Left lung (tissue), 10 donors: ENCODE measurements around the gene MEFV. TPM values are rescaled to one million over a fixed set of nuclear protein-coding genes. Genes with fewer than 3 reads are reported as not detected.

Source experiments
- ATAC-seq: fragments of 200-7000 bp; cut with Tn5 transposase; one replicate; pipeline ENCODE4 v1.9.1; 2020; ENCODE audit warnings: moderate library complexity
- DNase-seq, 4 donors: peaks; one replicate each; pipeline ENCODE4 v3.0.0-alpha.2; 2013 to 2020
- H3K27ac ChIP-seq, 2 donors: fragments of 200-600 bp; sonication (generic) in 1 of 2; one replicate each; pipeline versions ENCODE4 v1.5.0 to v1.8.0; 2020 to 2021
- H3K27me3 ChIP-seq, 2 donors: fragments of 200-600 bp; sonication (generic) in 1 of 2; one replicate each; pipeline versions ENCODE4 v1.5.0 to v1.8.0; 2020 to 2021
- H3K36me3 ChIP-seq, 2 donors: fragments of 200-600 bp; sonication (generic) in 1 of 2; one replicate each; pipeline versions ENCODE4 v1.5.0 to v1.8.0; 2020 to 2021
- H3K4me1 ChIP-seq, 2 donors: fragments of 200-600 bp; one replicate each; pipeline ENCODE4 v1.8.0; 2021
- H3K4me3 ChIP-seq, 2 donors: fragments of 200-600 bp; sonication (generic) in 1 of 2; one replicate each; pipeline versions ENCODE4 v1.5.0 to v1.8.0; 2020 to 2021; ENCODE audit warnings: mild to moderate bottlenecking in 1 of 2
- H3K9me3 ChIP-seq, 2 donors: fragments of 200-600 bp; sonication (generic) in 1 of 2; one replicate each; pipeline versions ENCODE4 v1.5.0 to v1.8.0; 2020 to 2021
- intact Hi-C, 2 donors: fragments of 100-400 bp; cut with DNase I; formaldehyde crosslinking; loops; one replicate each; pipeline versions ENCODE4 v1.11.2 to v1.14.2; 2022
- polyA plus RNA-seq, 6 donors: library from polyadenylated mRNA; unstranded; fragments of 120-200 nt; gene quantifications; one replicate each; pipeline ENCODE4 v1.2.1, GENCODE V29; 2013; ENCODE audit not compliant: insufficient read length in 6 of 6
- total RNA-seq, 2 donors: library from RNA; stranded (reverse); fragmentation: NEBNext Ultra II Directional; extraction: Animal tissue kit (Norgen Biotek cat#: 25700); gene quantifications; one replicate each; pipeline ENCODE4 v1.2.1, GENCODE V29; 2021
- TF ChIP-seq, protein P1 (sequence below), 2 donors: fragments of 200-600 bp; sonication (generic) in 1 of 2; IDR thresholded peaks; one replicate each; pipeline versions ENCODE4 v1.5.0 to v1.8.0; 2021; ENCODE audit warnings: antibody characterized with exemption in 2 of 2
- donor health status: DM: no; HTN: yes; CAD: no.
- donor health status: DM: no; HTN: no; CAD: no.

The MEFV gene
- total and polyA plus RNA-seq, 8 donors, result 0.43 to 21.4 (median 0.72) TPM

GRCh38 chr16:3195975-3196374 lies 60.5 kb downstream of the MEFV start:
- H3K36me3 ChIP-seq, result no peaks in the 10 kb centered on the region
- H3K27me3 ChIP-seq, result peaks cover 54 to 90% of the 10 kb centered on the region in 2 donors

DNA sequence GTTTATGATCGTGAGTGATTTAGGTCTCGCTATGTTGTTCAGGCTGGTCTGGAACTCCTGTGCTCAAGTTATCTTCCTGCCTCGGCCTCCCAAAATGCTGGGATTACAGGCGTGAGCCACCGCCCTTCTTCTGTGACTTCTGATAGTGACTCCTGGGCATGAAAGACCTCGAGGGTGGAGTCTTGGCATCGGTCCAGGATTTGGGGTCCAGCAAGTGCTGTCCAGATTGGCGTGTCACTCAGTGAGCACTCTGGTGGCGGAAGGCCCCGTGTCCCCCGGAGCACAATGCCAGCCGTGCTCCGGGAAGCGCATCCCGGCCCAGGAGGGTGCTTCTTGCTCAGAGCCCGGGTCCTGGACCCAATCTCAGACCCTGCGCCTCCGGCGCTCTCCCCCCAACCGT lies 61.6 kb downstream of the MEFV start:
- H3K9me3 ChIP-seq, result peaks cover 0 to 2% of the 10 kb centered on the region in 2 donors
- ATAC-seq, result no peak
- no peak overlapping the region for H3K27ac ChIP-seq
- intact Hi-C loops, result no loop called here
- H3K4me1 ChIP-seq, result peaks cover under 1% of the 10 kb centered on the region in 2 donors
- no peak overlapping the region for H3K4me3 ChIP-seq
- no peaks in the 10 kb centered on the region for H3K36me3 ChIP-seq
- peaks cover 66 to 92% of the 10 kb centered on the region in 2 donors for H3K27me3 ChIP-seq
- TF ChIP-seq, protein P1, sequence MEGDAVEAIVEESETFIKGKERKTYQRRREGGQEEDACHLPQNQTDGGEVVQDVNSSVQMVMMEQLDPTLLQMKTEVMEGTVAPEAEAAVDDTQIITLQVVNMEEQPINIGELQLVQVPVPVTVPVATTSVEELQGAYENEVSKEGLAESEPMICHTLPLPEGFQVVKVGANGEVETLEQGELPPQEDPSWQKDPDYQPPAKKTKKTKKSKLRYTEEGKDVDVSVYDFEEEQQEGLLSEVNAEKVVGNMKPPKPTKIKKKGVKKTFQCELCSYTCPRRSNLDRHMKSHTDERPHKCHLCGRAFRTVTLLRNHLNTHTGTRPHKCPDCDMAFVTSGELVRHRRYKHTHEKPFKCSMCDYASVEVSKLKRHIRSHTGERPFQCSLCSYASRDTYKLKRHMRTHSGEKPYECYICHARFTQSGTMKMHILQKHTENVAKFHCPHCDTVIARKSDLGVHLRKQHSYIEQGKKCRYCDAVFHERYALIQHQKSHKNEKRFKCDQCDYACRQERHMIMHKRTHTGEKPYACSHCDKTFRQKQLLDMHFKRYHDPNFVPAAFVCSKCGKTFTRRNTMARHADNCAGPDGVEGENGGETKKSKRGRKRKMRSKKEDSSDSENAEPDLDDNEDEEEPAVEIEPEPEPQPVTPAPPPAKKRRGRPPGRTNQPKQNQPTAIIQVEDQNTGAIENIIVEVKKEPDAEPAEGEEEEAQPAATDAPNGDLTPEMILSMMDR (IDR thresholded peaks at IDR 0.05), result no peak
- DNase-seq, result no peak

More at GRCh38 chr16:3195975-3196374, 60.5 kb downstream of the MEFV start:
- no peaks in the 10 kb centered on the region for H3K4me1 ChIP-seq
- TF ChIP-seq, protein P1 (IDR thresholded peaks at IDR 0.05), result no peak
- intact Hi-C loops, result no loop called here
- DNase-seq, result no peak
- peaks cover 0 to 2% of the 10 kb centered on the region in 2 donors for H3K9me3 ChIP-seq
- no peak overlapping the region for H3K27ac ChIP-seq
- no peak overlapping the region for H3K4me3 ChIP-seq
- no peak for ATAC-seq

- no peak for DNase-seq
- TF ChIP-seq, protein P1 (IDR thresholded peaks at IDR 0.05), result no peak
Measured at GRCh38 chr16:3193221-3194212, 62.9 kb downstream of the MEFV start.

GRCh38 chr16:3192476-3193019 lies 63.9 kb downstream of the MEFV start:
- intact Hi-C loops, result no loop called here
- Histone ChIP-seq H3K4me3 (no peak overlapping the region), H3K27me3 (peaks cover 86 to 99% of the 10 kb centered on the region in 2 donors), H3K36me3 (no peaks in the 10 kb centered on the region), H3K27ac (no peak overlapping the region), H3K4me1 (peaks cover 14 to 18% of the 10 kb centered on the region in 2 donors), H3K9me3 (peaks cover 0 to 2% of the 10 kb centered on the region in 2 donors)
- no peak for ATAC-seq
- no peak for DNase-seq
- TF ChIP-seq, protein P1 (IDR thresholded peaks at IDR 0.05), result no peak

More at GRCh38 chr16:3193221-3194212, 62.9 kb downstream of the MEFV start:
- H3K36me3 ChIP-seq, result no peaks in the 10 kb centered on the region
- H3K4me3 ChIP-seq, result no peak overlapping the region
- H3K4me1 ChIP-seq, result peaks cover 10 to 13% of the 10 kb centered on the region in 2 donors
- intact Hi-C loops, result no loop called here
- H3K27me3 ChIP-seq, result peaks cover 79 to 96% of the 10 kb centered on the region in 2 donors
- no peak for ATAC-seq
- no peak overlapping the region for H3K27ac ChIP-seq
- peaks cover 0 to 2% of the 10 kb centered on the region in 2 donors for H3K9me3 ChIP-seq

Other genes with a start within 250 kb of the MEFV start
- gene CLDN9, start 243.7 kb downstream of the MEFV start, total RNA-seq, result 1 to 10 TPM in 1 of 2 donors, under 1 TPM in 1; 0.85 to 2.2 TPM
- gene CLDN9, start 243.7 kb downstream of the MEFV start, polyA plus RNA-seq, result 1 to 10 TPM; 5.0 to 6.5 (median 6.0) TPM
- gene CLDN6, start 238.4 kb downstream of the MEFV start, total RNA-seq, result 1 to 10 TPM in 1 of 2 donors, not detected in 1; 2.3 TPM
- 100 to 1,000 TPM in 5 of 6 donors, 10 to 100 TPM in 1; 95.0 to 140 (median 116) TPM for gene CLDN6, start 238.4 kb downstream of the MEFV start, polyA plus RNA-seq
- 100 to 1,000 TPM; 118 to 126 TPM for gene TNFRSF12A, start 236.3 kb downstream of the MEFV start, total RNA-seq
- 1 to 10 TPM; 2.6 to 5.4 (median 4.2) TPM for gene TNFRSF12A, start 236.3 kb downstream of the MEFV start, polyA plus RNA-seq
- 10 to 100 TPM; 45.4 to 66.6 TPM for gene HCFC1R1, start 232.7 kb downstream of the MEFV start, total RNA-seq
- gene HCFC1R1, start 232.7 kb downstream of the MEFV start, polyA plus RNA-seq, result 10 to 100 TPM; 25.1 to 37.6 (median 31.9) TPM
- 10 to 100 TPM; 24.0 to 38.7 TPM for gene THOC6, start 232.6 kb downstream of the MEFV start, total RNA-seq
- 10 to 100 TPM; 23.9 to 34.8 (median 26.9) TPM for gene THOC6, start 232.6 kb downstream of the MEFV start, polyA plus RNA-seq
- 10 to 100 TPM; 10.8 to 18.1 TPM for gene BICDL2, start 219.7 kb downstream of the MEFV start, total RNA-seq
- gene BICDL2, start 219.7 kb downstream of the MEFV start, polyA plus RNA-seq, result 1 to 10 TPM; 2.5 to 5.5 (median 3.2) TPM
- gene MMP25, start 210.1 kb downstream of the MEFV start, total RNA-seq, result 10 to 100 TPM in 1 of 2 donors, 1 to 10 TPM in 1; 2.4 to 91.9 TPM
- 1 to 10 TPM; 1.8 to 3.5 (median 2.2) TPM for gene MMP25, start 210.1 kb downstream of the MEFV start, polyA plus RNA-seq
- 100 to 1,000 TPM; 132 to 310 TPM for gene IL32, start 191.0 kb downstream of the MEFV start, total RNA-seq
- gene IL32, start 191.0 kb downstream of the MEFV start, polyA plus RNA-seq, result 10 to 100 TPM; 59.4 to 86.9 (median 64.9) TPM
- not detected for gene ZSCAN10, start 157.3 kb downstream of the MEFV start, total RNA-seq
- gene ZSCAN10, start 157.3 kb downstream of the MEFV start, polyA plus RNA-seq, result under 1 TPM in 1 of 6 donors, not detected in 5; 0.13 TPM
- gene ZNF205, start 144.0 kb downstream of the MEFV start, total RNA-seq, result 10 to 100 TPM in 1 of 2 donors, 1 to 10 TPM in 1; 9.7 to 11.8 TPM
- 10 to 100 TPM; 13.3 to 17.6 (median 17.1) TPM for gene ZNF205, start 144.0 kb downstream of the MEFV start, polyA plus RNA-seq
- 10 to 100 TPM in 1 of 2 donors, 1 to 10 TPM in 1; 8.4 to 12.0 TPM for gene ZNF213, start 121.6 kb downstream of the MEFV start, total RNA-seq
- gene ZNF213, start 121.6 kb downstream of the MEFV start, polyA plus RNA-seq, result 10 to 100 TPM; 11.5 to 17.8 (median 14.0) TPM
- not detected for gene OR1F1, start 68.4 kb downstream of the MEFV start, total RNA-seq
- gene OR1F1, start 68.4 kb downstream of the MEFV start, polyA plus RNA-seq, result not detected
- gene ZNF200, start 21.5 kb downstream of the MEFV start, total RNA-seq, result 10 to 100 TPM in 1 of 2 donors, 1 to 10 TPM in 1; 6.7 to 10.5 TPM
- gene ZNF200, start 21.5 kb downstream of the MEFV start, polyA plus RNA-seq, result 10 to 100 TPM; 12.3 to 15.0 (median 13.1) TPM
- 10 to 100 TPM; 18.5 to 18.9 TPM for gene ZNF263, start 26.9 kb upstream of the MEFV start, total RNA-seq
- gene ZNF263, start 26.9 kb upstream of the MEFV start, polyA plus RNA-seq, result 10 to 100 TPM; 46.2 to 54.0 (median 51.2) TPM
- gene TIGD7, start 48.8 kb upstream of the MEFV start, total RNA-seq, result 1 to 10 TPM; 3.4 to 6.3 TPM
- gene TIGD7, start 48.8 kb upstream of the MEFV start, polyA plus RNA-seq, result 10 to 100 TPM; 11.2 to 14.8 (median 12.5) TPM
- 10 to 100 TPM; 20.3 to 26.8 TPM for gene ZNF75A, start 48.9 kb upstream of the MEFV start, total RNA-seq
- 10 to 100 TPM; 50.6 to 65.3 (median 53.0) TPM for gene ZNF75A, start 48.9 kb upstream of the MEFV start, polyA plus RNA-seq
- not detected for gene OR2C1, start 99.3 kb upstream of the MEFV start, total RNA-seq
- gene OR2C1, start 99.3 kb upstream of the MEFV start, polyA plus RNA-seq, result under 1 TPM; 0.20 to 0.96 (median 0.55) TPM
- gene ZSCAN32, start 144.4 kb upstream of the MEFV start, total RNA-seq, result 10 to 100 TPM in 1 of 2 donors, 1 to 10 TPM in 1; 9.4 to 12.0 TPM
- gene ZSCAN32, start 144.4 kb upstream of the MEFV start, polyA plus RNA-seq, result 10 to 100 TPM; 18.5 to 23.9 (median 20.6) TPM
- 1 to 10 TPM; 8.1 to 9.2 TPM for gene ZNF174, start 144.6 kb upstream of the MEFV start, total RNA-seq
- gene ZNF174, start 144.6 kb upstream of the MEFV start, polyA plus RNA-seq, result 10 to 100 TPM; 12.3 to 15.1 (median 14.0) TPM
- gene ZNF597, start 186.9 kb upstream of the MEFV start, total RNA-seq, result 1 to 10 TPM; 3.2 to 4.1 TPM
- gene ZNF597, start 186.9 kb upstream of the MEFV start, polyA plus RNA-seq, result 1 to 10 TPM; 4.0 to 4.8 (median 4.2) TPM
- gene NAA60, start 187.0 kb upstream of the MEFV start, total RNA-seq, result 10 to 100 TPM; 47.8 to 49.4 TPM
- 10 to 100 TPM; 35.9 to 54.6 (median 45.5) TPM for gene NAA60, start 187.0 kb upstream of the MEFV start, polyA plus RNA-seq
- gene C16orf90, start 238.9 kb upstream of the MEFV start, total RNA-seq, result not detected
- gene C16orf90, start 238.9 kb upstream of the MEFV start, polyA plus RNA-seq, result under 1 TPM in 1 of 6 donors, not detected in 5; 0.15 TPM
- gene CLUAP1, start 244.4 kb upstream of the MEFV start, total RNA-seq, result 10 to 100 TPM; 21.6 to 27.3 TPM
- 10 to 100 TPM; 38.7 to 57.4 (median 53.3) TPM for gene CLUAP1, start 244.4 kb upstream of the MEFV start, polyA plus RNA-seq